Measurements from ENCODE around the gene FSIP1. TPM values are rescaled to one million over a fixed set of nuclear protein-coding genes. Genes with fewer than 3 reads are reported as not detected.

The FSIP1 gene
- total RNA-seq, 1 donor from 2014 or later: 0.40 TPM

DNA sequence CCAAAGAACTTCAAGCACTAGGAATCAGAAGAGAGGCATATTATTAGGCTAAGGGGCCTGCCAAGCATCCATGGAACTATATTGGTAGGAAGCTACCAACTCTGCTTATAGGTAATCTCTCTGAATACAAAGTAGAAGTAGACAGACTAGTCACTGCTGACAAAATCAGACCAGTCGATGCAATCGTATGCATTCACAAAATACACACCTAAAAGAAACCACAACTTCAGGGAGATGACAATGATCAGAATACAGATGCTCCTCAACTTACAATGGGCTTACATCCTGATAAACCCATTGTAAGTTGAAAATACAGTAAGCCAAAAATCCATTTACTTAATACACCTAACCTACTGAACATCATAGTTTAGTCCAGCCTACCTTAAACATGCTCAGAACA, 94.7 kb downstream of the FSIP1 start:
- DNase-seq (ENCODE audit: low read depth in 2 of 2): no peak

DNA sequence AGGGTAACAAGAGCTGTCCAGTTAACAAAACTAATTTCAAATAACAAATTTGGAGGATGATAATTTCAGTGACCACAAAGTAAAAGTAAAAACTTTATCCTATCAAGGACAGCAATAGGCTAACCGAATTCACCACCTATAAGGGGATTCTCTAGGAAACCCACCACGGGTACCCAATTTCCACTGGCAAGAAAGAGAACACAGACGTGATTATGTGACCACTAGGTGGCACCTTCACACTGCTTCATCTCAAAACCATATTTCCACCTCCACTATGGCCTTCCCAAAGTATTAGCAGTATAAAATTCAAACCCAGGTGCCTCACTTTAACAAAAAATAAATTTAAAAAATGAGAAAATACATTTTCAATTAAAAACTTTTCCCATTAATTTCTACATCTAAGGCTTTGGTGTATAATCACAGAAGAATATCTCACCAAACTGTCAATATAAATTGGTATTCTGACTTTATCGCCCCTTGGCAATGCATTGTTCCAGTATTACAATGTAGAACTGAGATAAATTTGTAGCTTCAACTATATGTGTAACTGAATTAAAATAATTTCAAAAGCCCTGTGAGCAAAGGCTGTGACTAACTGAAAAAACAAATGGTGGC, 96.5 kb downstream of the FSIP1 start:
- DNase-seq (ENCODE audit: low read depth in 2 of 2): peak; percentile 66 to 83

DNA sequence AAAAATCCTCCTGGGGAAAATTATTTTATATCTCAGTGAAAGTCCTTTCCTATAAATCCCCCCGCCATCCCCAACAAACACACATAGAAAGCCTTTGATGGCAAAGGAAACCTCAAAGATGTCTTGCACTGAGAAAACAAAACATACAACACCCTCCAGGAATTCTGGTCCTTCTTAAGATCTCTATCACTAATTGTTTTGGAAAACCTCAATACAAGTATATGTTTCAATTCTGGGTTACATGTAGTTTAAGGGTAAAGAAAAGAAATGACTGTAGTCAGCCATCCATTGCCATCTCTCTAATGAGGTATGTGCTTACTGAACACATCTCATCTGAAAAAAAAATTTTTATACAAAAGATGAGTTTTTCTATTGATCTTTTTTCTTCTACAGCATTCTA, 97.3 kb downstream of the FSIP1 start:
- no peak for DNase-seq (ENCODE audit: low read depth in 2 of 2)

DNA sequence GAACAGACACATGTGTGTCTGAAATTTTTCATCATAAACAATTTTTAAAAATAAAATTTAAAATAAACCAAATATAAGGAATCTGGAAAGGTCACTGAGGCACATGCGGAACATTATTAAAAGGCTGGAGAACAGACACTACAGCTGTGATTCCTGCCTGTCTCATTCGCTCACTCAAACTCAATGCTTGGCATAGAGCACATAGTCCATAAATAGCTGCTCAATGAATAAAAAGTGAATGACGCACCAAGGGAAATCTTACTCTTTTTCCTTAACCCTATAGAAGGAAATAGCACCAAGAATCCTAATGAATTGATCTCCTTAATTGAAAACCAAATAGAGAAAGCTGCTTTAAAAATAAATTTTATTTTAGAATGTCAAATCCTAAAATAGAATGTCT, 98.4 kb downstream of the FSIP1 start:
- no peak for DNase-seq (ENCODE audit: low read depth in 2 of 2)

DNA sequence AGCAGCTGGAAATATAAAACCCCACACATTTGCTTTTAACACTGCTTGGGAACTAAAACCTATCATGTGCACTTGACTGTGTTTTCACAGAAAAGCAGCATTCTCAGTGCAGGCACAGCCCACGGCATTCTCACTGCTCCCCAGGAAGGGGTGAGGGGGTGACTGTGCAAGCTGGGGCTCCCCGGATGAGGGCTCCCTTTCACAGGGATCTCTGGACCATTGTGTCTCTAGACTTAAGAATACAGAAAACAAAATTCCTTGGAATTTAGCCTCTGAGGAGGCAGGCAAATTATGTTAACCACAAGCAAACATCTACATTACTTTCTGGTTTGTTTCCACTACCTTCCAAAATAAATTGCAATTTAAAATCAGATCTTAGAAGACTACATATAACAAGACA, 100.3 kb downstream of the FSIP1 start:
- DNase-seq (ENCODE audit: low read depth in 2 of 2): no peak

DNA sequence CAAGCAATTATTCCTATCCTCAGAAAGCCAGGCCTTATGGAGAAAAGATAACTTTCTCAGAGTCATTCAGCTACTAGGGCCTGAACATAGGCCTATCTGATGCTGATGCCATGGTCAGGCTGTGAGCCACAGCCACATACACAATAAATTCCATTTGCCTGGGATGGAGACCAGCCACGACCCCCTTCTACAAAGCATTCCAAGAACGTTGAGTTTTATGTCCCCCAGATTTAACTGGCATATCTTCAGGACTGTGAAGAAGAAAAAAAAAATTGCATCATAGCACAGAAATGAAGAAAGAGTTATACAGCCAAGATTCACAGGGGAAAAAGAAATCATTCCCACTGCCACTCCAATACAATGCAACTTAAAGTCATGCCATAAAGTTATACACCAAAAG, 101.8 kb downstream of the FSIP1 start:
- no peak for DNase-seq (ENCODE audit: low read depth in 2 of 2)

DNA sequence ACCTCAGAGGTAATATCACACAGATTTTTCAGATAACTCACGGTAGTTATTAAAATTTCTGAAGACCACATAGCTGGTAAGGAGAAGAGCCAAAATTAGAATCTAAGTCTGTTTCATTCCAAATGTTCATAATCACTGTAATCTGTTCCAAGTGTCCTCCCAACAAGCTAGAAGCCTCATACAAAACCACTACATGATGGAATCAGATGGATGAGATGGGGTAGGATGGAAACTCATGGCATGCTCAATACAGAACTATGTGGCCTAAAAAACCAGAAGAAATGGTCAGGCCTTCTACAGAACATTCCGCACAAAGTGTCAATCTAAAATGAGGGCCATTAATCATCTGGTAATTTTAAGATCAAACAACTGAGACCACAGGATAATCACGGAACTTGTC, 110.0 kb downstream of the FSIP1 start:
- DNase-seq (ENCODE audit: low read depth in 2 of 2): no peak

DNA sequence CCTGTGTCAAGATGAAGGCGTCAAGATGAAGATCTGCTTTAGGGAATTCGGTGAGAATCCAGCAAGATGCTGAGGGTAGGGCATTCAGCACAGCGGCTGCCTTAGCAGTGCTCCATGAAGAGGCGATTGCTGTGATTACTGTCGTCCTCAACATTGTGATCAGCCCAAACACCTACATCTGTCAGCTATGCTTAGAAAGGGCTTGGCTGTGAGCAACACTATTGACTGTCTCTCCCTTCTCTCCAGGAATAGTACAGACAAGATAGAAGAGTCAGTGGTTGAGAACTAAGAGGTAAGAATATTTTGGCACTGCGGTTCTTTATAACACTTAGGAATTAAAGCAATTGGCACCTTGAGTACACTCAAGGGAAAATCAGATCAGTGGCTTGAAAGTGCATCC, 110.5 kb downstream of the FSIP1 start:
- DNase-seq (ENCODE audit: low read depth in 2 of 2): no peak

DNA sequence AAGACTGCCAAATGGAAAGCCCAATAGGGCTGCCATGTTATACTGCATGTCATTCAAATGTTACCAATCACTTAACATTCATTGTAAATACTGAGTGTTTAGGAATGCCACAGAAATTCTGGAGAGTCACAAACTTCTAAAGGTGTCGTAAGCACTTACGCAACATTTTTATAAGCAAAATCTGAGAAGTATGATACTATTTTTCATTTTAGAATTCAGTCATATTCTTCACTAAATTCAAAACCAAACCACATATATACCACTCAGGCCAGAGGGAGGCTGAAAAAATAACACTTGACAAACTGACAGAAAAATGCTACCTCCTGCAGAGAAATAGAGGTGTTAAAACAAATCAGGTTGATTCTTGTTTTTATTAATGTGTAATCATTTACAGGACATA, 112.0 kb downstream of the FSIP1 start:
- no peak for DNase-seq (ENCODE audit: low read depth in 2 of 2)

DNA sequence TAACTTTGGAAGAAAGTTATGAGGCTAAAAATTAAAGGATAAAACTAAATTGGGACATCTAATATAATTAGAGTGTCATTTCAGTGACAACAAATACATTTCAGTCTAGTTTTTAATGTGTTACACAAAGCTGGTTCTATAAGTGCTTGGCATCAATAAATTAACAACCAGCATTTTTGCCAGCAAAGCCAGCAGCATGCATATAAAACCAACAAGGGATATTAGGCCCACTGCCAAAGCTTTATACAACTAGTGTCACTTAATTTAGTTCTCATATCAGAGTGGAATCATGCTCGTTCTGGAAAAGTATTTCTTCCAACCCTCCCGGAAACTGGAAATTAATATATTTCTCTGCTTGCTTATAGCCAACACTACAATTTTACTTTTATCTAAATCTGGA, 113.0 kb downstream of the FSIP1 start:
- peak in 1 of 2 donors; percentile 5 for DNase-seq (ENCODE audit: low read depth in 2 of 2)

DNA sequence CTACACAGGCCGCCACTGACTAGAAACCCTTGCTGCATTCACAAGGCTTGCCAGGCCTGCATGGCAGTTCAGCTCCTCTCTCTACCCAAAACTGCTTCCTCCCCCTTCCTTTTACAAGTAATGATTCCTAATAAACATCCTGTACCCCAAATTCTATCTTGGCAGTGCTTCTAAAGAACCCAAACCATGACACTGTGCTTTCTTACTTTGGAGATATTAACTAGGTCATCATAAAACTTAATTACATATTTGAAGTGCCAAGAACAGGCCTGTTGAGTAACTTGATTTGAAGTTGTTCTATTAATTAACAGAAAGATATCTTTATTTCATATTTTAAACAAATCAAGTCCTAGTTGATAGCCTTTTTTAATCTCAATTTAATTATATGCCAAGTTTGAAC, 113.4 kb downstream of the FSIP1 start:
- DNase-seq (ENCODE audit: low read depth in 2 of 2): no peak

DNA sequence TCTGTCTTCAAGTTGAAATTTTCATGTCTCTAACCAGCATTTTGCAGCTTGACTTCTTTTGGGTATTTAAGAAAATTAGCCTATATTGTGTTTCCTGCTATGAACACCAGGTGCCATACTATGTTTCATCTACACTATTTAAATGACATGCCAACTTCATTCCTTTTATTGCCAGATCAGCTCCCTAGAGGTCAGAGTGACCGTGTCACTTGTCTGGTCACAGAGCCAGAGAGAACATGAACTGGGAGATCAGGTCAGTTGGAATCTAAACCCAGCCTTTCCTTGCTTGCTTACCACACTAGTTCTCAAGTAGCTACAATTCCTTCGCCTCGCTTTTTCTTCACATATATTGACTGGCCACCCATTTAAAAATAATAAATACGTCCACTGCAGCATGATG, 114.2 kb downstream of the FSIP1 start:
- no peak for DNase-seq (ENCODE audit: low read depth in 2 of 2)

DNA sequence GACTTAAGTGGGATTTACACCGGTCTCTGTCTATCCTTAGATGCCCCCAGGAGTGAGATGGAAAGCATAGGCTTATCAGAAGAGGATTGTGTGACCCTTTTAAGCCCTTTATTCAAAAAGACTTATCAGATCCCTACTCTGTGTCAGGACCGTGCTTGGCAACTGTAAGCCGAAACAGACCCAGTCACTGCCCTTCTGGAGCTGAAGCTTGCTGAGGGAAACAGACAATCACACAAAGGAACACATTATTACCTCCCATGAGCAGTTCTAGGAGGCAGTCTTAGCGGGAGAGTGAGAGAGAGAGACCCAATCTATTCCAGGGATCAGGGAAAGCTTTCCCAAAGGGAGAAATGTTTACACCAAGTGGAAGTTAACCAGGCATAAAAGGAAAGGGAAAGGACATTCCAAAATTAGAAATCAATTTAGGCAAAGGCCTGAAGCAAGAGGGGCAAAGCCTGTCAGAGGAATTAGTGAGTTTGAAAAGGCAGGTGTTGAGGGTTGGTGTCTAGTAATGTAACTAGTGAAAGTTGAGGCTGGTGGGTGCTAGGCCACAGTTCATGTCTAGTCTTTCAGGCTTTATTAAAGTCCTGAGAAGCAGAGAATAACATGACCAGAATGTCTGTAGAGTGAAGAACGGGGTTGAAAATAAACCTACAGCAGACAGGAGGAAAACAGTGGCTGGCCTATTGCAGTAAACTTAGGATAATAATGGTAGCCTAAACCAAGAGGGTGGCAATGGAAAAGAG, 115.1 kb downstream of the FSIP1 start:
- DNase-seq (ENCODE audit: low read depth in 2 of 2): no peak

DNA sequence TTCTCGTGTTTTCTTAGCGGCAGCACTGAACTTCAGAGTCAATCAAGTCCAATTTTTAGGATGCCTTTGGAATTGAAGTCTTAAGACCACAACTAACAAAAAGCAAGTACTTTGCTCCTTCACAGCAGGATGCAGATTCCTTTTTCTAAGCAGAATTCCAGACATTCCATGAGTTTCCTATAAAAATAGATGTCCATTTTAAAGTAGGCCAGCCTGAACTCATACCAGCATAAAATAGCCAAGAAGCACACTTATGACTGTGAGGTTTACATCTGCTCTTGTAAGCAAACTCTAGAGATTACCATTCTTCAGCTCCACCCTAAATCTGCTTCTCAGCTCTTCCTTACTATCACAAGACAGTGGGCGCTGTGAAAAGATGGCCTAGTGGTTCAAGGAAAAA, 116.0 kb downstream of the FSIP1 start:
- DNase-seq (ENCODE audit: low read depth in 2 of 2): peak in 1 of 2 donors; percentile 30

DNA sequence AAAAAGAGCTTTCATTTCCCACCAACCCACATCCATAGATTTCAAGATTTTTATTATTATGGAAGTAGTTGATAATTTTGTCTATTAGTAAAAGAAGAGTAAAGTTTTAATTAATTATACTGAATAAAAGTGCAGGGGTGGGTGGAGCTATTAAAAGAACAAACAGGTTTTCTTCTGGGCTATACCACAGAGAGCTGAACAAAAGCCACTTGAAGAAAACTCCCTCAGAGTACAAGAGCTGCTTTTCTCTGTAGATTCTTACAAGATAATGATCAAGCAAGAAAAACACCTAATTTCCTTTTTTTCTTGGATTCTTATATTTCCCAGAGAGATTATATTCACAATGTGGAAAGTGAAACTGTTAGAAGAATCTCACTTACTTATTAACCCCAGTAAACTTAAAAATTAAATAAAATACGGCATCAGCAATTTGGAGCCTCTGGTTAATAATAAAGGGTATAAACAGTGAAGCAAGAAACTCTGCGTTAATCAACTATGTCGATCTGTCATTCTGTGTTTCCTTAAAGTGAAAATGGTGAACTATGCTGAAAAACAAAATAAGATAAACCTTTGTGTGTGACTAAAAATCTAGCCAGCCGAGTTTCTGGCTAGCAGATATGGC, 116.9 kb downstream of the FSIP1 start:
- DNase-seq (ENCODE audit: low read depth in 2 of 2): peak in 1 of 2 donors; percentile 20

DNA sequence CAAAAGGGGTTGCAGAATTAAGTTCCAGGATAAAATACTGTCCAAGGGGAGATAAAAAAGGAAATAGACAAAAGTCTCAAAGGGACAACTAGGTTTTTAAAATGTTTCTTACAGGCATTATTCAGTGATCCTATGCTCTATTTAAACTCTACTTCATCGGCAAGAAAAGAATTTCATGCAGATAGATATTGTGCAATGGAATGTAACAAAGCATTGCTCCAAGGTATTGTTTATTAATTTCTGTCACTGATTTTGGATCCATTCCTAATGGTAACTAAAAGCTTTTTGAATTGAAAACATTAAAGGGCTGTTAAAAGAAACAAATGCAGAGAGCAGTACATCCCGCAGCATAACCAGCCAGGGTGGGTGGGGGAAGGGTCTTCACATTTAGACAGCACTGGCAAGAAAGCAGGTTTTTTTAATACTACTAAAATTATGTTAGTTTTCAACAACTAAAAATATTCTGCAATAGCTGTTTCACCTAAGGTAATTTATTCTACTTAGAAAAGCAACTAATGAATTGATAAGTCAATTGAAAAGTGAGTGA, 118.9 kb downstream of the FSIP1 start:
- no peak for DNase-seq (ENCODE audit: low read depth in 2 of 2)

DNA sequence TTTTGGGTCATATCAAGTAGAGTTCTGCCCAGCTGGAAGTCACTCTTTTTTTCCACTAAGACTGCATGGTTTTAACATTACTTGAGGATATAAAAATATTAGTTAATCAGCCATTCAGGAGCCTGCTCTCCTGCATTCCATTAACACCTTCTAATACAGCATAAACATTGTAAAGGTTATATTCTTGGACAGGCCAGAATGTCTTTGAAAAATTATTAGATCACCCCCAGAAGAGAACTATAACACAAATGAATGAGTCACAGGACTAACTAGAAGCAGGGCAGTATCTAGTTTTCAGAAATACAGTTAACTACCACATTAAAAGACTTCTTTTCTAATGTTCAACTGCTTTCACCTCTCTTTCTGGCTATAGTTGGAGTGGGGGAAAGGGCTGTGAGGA, 120.9 kb downstream of the FSIP1 start:
- no peak for DNase-seq (ENCODE audit: low read depth in 2 of 2)

DNA sequence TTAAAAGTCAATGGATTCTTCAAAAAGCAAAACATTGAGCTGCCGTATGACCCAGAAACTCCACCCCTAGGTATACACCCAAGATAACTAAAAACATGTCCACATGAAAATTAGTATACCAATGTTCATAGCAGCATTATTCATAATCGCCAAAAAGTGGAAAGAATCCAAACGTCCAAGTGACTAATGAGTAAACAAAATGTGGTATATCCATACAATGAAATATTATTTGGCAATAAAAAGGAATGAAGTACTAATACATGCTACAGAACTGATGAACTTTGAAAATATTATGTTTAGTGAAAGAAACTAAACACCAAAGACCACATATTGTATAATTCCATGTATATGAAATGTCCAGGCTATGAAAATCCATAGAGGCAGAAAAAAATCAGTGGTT, 123.9 kb downstream of the FSIP1 start:
- no peak for DNase-seq (ENCODE audit: low read depth in 2 of 2)

DNA sequence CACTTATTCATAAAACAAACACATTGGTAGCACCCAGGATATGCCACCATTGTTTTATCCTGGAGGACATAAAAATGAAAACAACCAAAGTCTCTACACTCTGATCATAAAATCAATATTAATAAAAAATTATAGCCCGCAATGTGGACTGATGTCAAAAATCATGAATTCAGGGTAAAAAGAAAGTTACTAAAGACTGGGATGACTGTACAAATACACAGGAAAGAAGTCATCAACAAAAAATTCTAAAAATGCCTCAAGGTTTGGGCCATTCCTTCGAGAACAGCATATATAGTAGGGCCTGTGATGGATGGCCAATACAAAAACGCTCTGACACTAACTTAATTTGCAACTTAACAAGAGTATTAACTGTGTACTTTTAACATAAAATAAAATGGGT, 125.0 kb downstream of the FSIP1 start:
- peak in 1 of 2 donors; percentile 82 for DNase-seq (ENCODE audit: low read depth in 2 of 2)

DNA sequence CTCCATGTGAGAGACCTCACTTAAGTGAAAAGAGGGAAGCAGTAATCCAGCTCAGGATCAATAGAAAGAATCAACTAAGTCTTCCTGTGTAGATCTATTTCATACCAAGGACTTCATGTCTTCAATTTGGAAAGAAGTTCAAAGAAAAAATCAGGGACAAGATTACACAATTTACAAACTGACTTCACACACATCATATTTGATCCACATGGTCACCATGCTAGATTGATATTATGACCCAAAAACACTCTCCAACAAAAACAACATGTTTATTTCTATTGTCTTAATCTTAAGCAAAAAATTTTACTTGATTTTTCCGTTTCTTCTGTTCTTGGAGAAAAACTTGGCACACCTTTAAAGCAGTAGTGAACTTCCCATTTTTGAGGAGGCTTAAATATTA, 125.5 kb downstream of the FSIP1 start:
- no peak for DNase-seq (ENCODE audit: low read depth in 2 of 2)

DNA sequence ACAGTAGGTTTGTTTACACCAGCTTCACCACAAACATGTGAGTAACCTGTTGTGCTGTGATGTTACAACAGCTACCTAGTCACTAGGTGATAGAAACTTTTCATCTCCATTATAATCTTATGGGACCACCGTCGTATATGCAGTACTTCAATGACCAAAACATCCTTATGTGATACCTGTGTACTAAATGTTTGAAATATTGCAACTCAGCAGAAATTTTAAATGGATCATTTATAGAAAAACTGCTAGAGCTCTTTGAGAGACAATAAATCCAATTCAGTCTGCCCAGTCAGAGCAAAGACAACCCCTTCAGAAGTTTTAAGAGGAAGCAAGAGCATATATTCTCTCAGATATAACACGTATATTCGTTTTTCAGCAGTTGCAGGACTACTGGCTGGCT, 128.3 kb downstream of the FSIP1 start:
- DNase-seq (ENCODE audit: low read depth in 2 of 2): no peak

DNA sequence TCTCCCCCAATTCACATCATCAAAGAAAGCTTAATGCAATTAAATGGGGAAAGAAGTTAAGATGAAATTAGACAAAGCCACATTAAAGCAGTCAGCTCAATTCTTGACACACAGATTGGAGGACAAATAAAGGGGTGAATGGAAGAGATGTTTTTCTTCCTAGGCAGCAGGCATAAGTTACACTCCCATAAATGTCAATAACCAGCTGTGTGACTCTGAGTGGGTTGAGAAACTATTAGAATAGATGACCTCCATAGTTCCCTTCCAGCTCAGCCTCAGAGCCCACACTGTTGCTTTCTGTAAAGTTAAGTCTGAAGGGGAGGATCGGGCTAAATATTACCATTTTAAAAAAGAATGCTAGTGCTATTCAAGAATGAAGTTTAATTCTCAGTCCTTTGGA, 130.8 kb downstream of the FSIP1 start:
- DNase-seq (ENCODE audit: low read depth in 2 of 2): no peak

DNA sequence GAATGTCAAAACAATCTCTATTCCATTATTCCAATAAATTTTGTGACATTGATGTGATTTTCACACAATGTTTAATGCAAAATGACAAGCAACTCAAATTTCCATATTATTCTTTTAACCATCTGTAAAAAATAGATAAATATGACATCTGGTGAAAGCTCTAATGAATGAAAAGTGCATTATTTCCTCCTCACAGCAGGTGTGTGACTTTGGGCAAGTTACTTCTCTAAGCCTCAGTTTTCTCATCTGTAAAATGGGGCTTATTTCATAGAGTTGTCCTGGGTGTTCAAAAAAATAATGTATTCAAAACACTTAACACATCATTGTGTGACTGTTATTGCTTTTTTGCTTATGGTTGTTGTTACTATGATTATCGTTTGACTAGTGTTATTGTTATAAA, 131.3 kb downstream of the FSIP1 start:
- no peak for DNase-seq (ENCODE audit: low read depth in 2 of 2)

All from lung microvascular endothelial cell (primary cell).